Activated effector memory CD4-positive, alpha-beta T cell treated with Interleukin-2 at 50 U/mL for 16 hours (primary cell): ENCODE data around the gene AGMO.

Experiments used
- DNase-seq: peaks from one replicate; pipeline ENCODE4 v3.0.0-alpha.2; 2020

AGMO gene

DNA sequence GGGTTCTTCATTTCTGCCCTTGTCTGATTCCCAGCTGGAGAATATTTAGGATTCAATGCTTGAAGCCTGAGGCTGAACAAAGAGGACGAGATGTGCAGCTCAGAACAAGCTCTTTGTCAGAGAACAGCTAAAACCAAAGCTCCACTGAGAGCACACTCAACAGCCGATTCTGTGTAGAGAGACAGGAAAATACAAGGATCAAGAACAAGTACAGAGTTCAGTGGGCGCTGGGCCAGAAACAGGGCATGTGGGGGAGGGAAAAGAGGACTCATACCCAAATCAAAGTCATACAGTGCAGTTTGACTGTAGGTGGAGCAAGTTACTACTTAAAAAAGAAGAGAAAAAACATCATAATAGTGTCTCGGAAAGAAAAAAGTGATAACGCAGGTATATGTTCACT is at the start of gene AGMO:
AGMO (minus strand) TSS at position 181 of the 400 bp plus-strand sequence.
- no peak for DNase-seq

DNA sequence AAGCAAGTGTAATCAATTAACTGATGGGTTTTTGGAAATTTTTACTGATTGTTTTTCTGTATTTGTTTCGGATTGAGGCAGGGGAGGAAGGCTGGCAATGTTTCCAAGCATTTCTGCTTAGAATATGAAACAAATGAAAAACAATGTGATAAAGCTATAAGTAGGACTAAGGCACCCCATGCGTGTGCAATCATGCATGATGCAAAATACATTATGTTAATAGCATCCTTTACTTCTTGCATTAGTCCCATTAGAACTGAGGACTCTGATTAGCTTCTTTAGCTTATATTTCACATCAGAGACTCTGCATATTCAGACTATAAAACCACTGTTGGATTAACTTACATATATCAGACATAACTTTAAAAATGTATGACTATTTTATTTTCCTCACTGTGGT is 48.7 kb upstream of the AGMO start:
- no peak for DNase-seq

DNA sequence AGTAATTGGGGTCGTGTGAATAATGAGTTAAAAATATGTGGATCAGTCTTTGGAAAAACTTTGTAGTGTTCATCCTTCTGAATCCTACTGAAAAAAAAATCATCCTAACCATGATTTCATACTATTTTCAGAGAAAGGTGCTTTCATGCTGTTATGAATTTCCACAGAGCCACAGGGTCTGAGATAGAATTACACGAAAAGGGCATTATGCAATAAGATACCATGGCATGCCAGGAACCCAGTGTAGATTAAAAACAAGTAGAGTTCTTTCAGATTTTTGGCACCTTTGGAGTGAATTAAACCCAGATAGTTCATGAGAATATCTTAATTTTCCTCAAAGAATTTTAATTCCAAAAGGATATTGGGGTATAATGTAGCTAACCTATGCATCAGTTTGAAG is 47.5 kb upstream of the AGMO start:
- no peak for DNase-seq

DNA sequence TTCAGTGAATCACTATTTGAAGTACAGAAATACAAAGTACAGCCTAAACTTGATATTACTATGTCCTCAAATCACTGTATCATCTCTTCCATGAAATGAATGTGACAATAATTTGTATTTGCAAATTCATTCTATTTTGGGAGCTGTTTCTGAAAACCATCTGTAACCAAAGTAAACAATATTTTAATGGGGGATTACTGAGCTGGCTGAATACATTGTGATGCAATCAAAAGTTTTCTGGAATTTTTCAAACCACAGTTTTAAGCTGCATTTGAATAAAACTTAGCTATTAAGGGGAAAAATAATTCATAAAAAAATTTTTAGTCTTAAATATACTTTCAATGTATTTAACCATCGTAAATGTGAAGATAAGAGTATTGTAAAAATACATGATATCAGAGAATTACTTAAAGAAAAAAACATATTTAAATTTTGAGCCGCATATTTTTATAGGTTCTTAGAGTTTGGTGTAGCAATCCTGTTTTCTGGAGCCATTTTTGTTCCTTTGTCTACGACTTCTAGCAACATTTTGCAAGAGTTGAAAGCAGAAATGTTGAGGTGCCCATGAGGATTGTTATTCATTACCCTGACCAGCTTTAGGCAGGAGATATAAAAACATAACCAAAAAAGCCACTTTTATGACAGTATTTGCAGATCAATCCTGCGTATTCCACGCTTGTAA is 45.9 kb upstream of the AGMO start:
- no peak for DNase-seq

DNA sequence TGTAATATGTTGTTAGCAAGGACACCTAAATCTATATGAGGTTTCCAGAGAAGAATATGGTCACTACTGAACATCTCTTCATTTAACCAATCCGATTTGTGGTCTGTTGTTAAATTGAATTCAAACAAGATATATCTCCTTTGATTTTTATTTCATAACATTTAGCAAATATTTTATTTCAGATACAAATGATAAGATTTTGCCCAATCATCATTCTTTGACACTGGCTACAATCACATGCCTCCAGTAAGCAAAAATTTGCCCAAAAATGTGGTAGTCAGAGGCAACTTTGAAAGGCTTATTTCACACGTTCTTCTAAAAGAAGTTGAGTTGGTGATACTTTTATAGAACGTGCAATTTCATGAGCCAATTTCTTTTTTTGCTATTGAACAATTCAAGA is 44.7 kb upstream of the AGMO start:
- no peak for DNase-seq

DNA sequence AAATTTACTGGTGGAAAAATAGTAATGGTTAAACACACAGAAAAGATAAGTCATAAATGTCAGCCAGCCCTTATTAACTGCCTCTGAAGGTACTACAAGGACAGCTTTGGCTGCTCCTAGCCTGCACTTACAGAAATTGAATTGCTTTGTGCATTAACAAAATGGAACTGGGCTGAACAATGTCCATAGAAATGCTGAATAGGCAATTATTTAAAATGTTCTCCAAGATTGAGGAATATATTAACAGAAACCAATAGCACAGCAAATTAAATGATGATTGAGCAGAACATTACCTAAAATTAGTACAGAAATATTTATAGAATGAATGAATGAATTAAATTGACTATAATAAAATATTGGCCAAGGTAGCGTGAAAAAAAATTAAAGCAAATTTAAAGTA is 42.4 kb upstream of the AGMO start:
- no peak for DNase-seq

DNA sequence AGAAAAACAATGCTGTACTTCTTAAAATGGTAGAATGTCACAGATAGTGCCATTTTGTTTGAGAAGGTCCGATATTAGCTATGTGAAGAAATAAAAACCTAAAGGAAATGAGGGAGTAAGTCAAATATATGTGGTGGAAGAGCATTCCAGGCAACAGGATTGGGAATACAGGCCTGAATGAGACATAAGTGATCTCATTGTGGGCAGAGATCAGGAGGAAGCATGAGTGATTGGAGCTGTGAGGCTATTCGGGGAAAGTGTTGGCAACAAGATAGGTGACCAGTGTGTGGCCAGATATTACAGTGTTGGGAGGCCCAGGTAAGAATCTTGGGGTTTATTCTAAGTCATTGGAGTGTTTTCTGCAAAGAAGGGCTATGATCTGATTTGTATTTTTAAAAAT is 41.3 kb upstream of the AGMO start:
- DNase-seq: no peak

DNA sequence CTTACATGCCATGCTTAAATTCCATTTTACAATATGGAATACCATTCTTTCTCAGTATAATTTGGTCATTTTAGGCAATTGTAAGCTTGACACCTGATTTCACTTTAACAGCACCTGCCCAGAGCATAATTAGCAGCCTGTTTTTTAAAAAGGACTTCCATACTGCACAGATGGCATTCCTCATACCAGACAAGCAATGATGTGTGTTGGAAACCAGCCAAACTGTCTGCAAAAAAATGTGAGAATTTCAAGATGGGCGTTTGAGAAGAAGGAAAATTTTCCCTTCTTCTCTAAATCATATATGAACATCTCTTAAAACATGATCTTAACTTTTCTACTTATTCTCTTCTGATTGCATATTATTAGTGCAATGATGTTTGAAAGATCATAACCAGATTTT is 40.4 kb upstream of the AGMO start:
- no peak for DNase-seq

DNA sequence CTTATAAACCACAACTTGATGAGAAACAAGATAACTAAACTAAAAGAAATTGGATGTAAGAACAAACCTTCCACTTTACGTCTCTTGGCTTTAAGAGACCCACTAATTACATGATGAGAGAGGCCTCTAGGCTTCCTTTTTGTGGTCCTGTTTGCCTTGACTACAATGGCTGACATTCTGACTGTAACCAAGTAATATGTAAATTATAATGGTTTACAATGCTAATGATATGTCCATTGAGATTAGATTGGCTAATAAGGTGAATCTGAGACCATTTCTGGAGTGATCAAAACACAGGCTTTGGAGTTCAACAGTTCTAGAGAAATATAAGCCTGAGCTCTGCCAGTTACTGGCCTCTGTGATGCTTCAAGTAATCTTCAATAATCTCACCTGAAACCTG is 39.4 kb upstream of the AGMO start:
- no peak for DNase-seq

DNA sequence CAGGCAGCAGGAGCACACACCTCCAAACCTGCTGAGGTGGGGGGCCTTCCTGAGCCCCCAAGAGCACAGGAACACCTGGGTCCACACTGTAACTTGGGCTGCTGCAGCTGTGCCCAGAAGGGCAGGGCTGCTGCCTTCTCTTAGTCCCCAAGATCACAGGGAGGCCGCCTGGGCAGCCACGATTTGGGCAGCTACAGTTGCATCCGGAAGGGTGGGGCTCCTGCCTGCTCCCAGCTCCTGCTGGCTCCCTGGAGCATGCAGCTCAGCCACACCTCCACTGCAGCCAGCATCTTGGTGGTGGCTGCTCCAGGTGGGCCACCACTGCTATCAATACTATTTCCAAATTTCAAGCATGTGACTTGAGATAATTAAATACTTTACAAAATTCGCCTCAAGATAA is 38.5 kb upstream of the AGMO start:
- DNase-seq: no peak

DNA sequence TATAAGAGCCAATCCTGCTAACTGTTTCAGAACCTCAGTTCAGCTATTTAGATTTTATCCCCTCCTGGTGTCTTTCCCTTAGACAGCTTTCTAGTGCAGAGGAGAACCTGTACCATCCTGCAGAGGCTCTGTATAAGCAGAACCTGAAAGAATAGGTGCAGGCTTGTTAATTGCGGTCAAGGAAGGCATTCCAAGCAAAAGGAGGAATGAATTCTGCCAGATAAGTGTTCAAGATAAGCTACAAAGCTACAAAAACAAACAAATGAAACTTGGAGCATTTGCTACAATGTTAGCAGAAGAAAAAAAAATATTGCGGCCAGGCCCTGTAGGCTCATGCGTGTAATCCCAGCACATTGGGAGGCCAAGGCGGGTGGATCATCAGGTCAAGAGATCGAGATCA is 32.6 kb upstream of the AGMO start:
- DNase-seq: no peak

DNA sequence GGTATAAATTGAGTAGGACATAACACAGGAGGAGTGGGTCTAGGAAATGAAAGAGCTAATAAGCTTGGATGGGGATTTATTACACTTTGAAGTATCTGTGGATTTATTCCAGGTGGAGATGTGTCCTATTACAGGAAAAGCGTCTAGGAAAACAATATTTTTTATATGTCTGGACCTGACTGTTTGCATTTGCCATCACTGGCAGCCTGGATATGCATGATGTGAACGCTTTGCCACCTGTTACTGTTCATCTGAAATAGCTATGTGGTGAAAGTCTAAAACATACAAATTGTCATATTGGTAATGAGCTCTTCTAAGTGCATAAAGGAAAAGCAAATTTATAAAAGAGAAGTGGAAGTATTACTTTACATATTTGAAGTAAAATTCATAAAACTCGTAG is 31.6 kb upstream of the AGMO start:
- DNase-seq: no peak

DNA sequence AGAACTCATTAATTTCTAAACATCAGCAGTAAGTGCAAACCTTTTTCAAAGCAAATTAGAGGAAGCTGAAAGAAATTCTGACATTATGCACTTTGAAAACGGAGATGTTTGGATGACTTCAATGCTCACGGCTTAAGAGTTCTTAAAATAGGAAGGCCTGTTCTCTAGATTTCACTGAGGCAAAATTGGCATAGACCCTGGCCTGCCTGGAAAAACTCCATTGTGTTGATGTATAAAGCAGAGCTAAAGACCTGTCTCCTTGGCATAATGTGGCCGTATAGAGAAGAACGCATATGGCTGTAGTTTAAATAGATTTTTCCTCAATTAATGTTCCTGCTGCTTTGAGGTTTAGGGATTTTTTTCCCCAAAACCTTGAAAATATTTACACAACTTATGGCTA is 24.5 kb upstream of the AGMO start:
- DNase-seq: no peak

DNA sequence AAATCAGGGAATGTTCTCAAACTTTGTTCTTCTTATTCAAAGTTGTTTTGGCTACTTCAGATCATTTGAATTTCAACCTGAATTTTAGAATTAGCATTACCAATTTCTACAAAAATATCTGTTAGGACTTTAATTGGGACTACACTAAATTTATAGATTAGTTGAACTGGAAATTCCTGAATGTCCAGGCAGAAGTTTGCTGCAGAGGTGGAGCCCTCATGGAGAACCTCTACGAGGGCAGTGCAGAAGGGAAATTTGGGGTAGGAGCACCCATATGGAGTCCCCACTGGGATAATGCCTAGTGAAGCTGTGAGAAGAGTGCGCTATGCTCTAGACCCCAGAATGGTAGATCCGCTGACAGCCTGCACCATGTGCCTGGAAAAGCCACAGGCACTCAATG is 22.8 kb upstream of the AGMO start:
- no peak for DNase-seq

DNA sequence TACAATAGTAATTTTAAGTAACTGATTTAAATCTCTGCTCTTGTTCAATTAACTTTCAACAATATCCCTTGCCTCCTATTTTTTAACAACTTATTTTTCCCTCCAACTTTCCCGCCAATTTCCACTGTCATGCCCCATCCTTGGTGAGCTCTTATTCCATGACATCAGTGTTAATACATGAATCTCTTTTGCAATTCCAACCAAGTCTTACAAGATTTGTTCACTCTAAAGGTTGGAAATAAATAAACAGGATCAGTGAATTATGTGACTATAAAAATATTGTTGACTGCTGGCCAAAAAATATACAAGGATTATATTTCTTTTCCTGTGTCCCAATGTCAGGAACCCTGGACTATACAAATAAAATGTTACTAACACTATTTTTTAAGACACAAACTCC is 21.0 kb upstream of the AGMO start:
- no peak for DNase-seq

DNA sequence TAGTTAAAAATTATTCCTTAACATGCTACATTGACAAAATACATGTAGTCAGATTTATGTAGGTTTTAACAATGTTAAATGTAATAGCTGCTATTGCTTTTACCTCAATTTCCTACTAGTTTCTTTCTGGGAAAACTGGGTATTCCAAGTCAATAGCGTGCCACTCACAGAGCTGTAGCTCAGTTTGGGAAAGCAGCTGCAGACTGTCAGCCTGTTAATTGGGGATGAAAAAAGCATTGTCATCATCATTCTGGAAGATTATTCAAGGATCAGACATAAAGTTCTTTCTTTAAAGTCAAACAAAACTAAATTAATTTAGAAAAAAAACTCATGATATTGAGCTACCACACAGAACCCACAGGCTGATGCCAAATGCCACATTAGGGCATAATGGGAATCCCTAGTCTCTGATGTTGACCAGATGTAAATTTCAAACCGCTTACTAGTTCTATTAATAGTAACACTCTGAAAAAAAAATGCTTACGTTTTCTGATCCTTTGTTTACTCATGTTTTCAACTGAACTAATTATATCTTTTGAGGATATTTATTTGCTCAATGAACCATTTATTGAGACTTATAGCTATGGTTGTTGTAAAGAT is 19.6 kb upstream of the AGMO start:
- no peak for DNase-seq

DNA sequence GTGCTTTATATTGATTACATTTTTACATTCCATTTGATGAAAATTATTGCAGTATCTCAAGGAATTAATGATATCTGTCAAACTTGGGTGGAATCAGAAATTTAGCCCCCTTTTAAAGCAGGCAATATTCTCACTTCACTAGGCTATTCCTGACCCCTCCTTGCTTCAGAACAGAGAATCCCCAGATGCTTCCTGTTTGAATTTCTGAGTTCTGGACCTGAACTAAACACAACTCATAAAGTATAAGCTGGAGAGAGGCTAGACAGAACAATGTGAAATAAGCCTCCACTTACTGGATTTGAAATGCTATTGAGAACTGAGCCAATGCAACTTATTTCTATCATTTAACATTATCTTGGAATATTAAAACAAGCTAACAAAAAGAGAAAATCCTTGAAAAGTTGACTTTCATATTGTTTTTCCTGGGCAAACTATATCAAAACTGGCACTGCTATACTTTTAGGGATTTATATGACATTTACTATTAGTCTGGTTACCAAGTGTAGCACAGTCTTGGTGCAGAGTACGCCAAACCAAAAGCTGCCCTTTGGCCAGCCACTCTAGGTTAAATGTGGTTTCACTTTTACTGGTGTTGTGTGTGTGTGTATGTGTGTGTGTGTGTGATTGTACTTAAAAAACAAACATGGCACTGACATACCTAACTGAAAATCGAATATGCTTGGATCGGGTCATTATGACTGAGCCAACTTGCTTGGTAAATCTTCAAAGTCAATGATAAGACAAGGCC is 19.0 kb upstream of the AGMO start:
- DNase-seq: no peak

DNA sequence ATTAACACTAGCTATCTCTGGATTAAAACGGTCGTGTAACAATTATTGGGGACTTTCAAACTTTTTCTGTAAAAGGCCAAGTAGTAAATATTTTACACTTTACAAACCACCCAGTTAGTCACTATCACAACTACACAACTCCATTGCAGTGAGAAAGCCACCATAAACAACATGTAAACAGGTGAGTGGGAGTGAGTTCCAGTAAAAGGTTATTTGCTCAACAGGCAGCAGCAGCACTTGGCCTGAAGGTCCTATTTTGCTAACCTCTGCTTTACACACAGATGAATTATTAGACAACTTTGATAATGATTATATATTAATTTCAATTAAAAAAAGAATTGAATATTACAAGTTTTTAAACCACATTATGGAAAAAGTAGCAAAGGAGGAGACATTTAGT is 15.8 kb upstream of the AGMO start:
- no peak for DNase-seq

DNA sequence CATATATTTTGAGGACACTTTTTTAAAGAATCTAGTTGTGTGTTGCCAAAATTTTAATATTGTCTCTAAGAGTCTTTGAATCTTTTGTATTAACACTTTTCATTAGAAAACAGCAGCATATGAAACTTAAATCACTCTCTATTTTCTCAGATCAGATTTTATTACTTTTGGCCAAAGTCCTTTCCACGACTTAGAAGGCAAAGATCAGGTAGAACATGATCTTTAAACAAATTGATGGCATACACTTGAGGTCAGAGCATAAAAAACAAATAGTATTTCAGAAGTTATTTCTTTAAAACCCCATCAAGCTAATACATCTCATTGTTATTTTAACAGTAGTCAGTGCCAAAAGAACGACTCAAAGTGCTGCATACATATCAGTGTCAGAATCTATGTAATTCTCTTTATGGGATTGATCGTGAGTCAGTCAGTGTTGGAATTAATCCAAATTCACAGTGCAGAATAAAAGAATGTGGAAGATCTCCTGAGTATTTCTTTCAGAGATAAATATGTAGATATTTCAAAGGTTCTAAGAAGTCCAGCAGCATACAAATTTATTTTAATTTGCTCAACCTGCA is 9.6 kb upstream of the AGMO start:
- no peak for DNase-seq

DNA sequence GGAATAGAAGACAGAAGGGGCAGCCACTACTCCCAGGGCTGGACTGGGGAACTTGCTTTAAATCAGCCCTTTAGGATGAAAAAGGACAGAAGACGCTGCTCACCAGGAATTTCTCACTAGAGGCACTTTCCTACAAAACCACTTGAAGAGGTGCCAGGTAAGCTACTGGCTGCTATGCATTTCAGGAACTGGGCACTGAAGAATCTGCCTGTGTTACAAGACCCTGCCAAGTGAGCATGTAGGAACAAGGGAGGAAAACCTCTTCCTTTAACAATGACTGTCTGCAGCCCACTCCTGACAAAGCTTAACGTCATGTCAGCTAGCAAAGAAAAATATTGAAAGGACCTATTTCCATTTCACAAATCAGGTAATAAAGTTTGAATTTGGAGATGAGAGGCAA is 5.8 kb upstream of the AGMO start:
- DNase-seq: no peak

DNA sequence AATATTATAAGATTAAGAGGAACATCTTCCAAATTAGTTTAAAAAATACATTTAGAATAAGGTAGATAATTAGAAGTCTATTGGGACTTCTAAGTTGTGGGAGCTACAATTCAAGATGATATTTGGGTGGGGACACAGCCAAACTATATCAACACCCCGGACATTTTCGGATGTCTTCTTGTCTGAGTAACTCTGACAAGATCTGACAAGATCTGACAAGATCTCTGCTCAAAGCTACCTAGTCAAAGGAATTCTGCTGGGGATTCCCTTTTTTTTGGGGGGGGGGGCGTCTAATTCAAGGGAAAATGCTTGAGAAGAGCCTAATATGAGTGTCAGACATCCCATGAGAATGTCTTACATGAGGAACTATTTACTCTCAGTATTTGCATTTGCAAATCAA is 5.2 kb upstream of the AGMO start:
- no peak for DNase-seq

DNA sequence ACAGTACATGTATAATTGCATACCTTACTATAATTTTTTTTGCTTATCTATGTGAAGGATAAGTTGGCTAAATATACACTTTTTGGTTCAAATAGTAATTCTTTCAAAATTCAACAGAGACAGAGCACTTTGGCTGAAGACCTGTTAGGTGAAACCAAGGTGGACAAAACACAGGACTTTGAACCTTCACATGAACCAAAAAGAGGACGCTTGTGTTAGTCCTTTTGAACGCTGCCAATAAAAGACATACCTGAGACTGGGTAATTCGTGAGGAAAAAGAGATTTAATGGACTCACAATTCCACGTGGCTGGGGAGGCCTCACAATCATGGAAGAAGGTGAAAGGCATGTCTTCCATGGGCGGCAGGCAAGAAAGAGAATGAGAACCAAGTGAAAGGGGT is 4.7 kb upstream of the AGMO start:
- no peak for DNase-seq

DNA sequence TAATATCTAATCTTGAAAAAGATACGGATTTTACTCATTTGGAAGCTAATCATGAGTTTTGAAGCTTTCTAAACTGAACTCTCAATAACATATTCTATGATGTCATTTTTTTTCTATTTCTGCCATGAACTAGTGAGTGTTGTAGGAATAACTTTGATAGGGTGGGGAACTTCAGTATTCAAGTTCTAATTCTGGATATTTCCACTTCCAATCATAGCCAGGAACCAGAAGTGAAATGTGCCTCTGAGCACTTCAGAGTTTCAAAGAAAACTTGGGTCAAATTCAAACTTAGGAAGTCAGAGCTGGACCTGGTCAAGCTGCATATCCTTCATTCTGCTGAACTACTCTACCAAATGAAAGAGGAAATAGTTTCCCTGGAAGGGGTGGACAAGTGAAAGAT is 847 bp downstream of the AGMO start:
- no peak for DNase-seq

DNA sequence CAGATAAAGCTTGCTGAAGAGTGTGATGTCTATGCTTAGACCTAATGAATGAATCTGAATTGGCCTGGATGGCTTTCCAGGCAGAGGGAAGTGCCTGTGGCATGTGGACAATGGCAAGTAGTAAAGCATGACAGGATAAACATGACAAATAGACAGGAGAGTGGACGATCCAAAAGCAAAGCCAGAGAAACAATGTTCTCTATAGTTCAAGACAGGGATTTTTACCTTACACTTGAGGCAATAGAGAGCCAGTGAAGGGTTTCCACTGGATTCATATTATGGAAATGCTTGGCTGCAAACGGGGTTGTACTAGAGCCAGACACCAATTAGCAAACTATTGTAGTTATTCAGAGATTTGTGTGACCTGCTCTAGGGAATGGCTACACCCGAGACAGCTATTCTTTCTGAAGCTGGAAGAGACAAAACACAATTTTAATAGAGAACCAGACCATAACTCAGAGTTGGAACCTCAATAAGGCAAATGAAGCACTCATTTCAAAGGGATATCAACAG is 2.3 kb downstream of the AGMO start:
- DNase-seq: no peak
